Measurements from ENCODE around the gene YEATS2.
"Not testable (repeated sequence)": the region's sequence is repeated elsewhere in the genome, so short reads cannot be mapped to it uniquely, and the experiment has no call there.

YEATS2 gene

GRCh38 chr3:183779896-183780465 lies 82.4 kb downstream of the YEATS2 start:
- no peak for DNase-seq

- no peak for DNase-seq
Observed at GRCh38 chr3:183781246-183781645, 83.6 kb downstream of the YEATS2 start.

- no peak for DNase-seq
Observed at GRCh38 chr3:183782576-183783276, 85.1 kb downstream of the YEATS2 start.

GRCh38 chr3:183784503-183784902 lies 86.9 kb downstream of the YEATS2 start:
- DNase-seq = not testable (repeated sequence)

GRCh38 chr3:183789826-183790225 lies 92.2 kb downstream of the YEATS2 start:
- no peak for DNase-seq

- no peak for DNase-seq
Observed at GRCh38 chr3:183790700-183791099, 93.1 kb downstream of the YEATS2 start.

- no peak for DNase-seq
Observed at GRCh38 chr3:183792976-183793375, 95.4 kb downstream of the YEATS2 start.

- no peak for DNase-seq
Observed at GRCh38 chr3:183794452-183794851, 96.9 kb downstream of the YEATS2 start.

GRCh38 chr3:183796372-183796771 lies 98.8 kb downstream of the YEATS2 start:
- DNase-seq = no peak

- no peak for DNase-seq
Observed at GRCh38 chr3:183797996-183798395, 100.4 kb downstream of the YEATS2 start.

GRCh38 chr3:183799461-183799860 lies 101.9 kb downstream of the YEATS2 start:
- DNase-seq = no peak

- DNase-seq = no peak
Observed at GRCh38 chr3:183800243-183800863, 102.8 kb downstream of the YEATS2 start.

GRCh38 chr3:183801601-183802000 lies 104.0 kb downstream of the YEATS2 start:
- DNase-seq = no peak

- no peak for DNase-seq
Observed at GRCh38 chr3:183802989-183803388, 105.4 kb downstream of the YEATS2 start.

- no peak for DNase-seq
Observed at GRCh38 chr3:183807209-183807728, 109.7 kb downstream of the YEATS2 start.

- DNase-seq = no peak
Observed at GRCh38 chr3:183807881-183808280, 110.3 kb downstream of the YEATS2 start.

- no peak for DNase-seq
Observed at GRCh38 chr3:183808355-183808754, 110.8 kb downstream of the YEATS2 start.

GRCh38 chr3:183809270-183809669 lies 111.7 kb downstream of the YEATS2 start:
- no peak for DNase-seq

- no peak for DNase-seq
Observed at GRCh38 chr3:183810643-183811594, 113.3 kb downstream of the YEATS2 start.

GRCh38 chr3:183811638-183812037 lies 114.0 kb downstream of the YEATS2 start:
- DNase-seq = no peak

- no peak for DNase-seq
Observed at GRCh38 chr3:183812761-183813445, 115.3 kb downstream of the YEATS2 start.

- DNase-seq = no peak
Observed at GRCh38 chr3:183814240-183814639, 116.6 kb downstream of the YEATS2 start.

Measured in right forelimb (tissue), 1 donor.